Stimulated activated CD4-positive, alpha-beta T cell treated with anti-CD3 and anti-CD28 coated beads, TNF-alpha, amount 100 ng/mL, for 24 hours (primary cell): Measurements from ENCODE around the gene TSPAN9.

Experiments
- DNase-seq, 3 experiments: peaks; one replicate each; pipeline ENCODE4 v3.0.0-alpha.2; 2020; ENCODE audit warnings: low read depth in 3 of 3

The TSPAN9 gene

GRCh38 chr12:3078086-3078820, 1.1 kb downstream of the TSPAN9 start:
- no peak for DNase-seq

GRCh38 chr12:3081091-3081490, 3.9 kb downstream of the TSPAN9 start:
- DNase-seq: no peak

DNA sequence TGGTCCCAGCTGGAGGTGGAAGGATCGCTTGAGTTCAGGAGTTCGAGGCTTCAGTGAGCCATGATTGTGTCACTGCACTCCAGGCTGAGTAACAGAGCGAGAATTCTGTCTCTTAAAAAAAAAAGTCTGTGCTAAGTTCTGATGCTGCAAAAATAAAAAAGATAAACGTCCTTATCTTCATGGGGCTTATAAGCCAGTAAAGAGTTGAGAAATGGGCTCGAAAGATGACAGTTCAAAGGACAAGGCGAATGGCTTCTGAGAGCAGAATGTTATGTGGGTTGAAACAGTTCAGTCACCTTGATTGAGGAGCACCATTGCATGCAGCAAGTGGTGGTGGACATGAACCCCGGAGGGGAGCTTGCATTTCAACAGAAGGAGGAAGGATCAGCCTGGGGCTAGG, 4.7 kb downstream of the TSPAN9 start:
- no peak for DNase-seq

DNA sequence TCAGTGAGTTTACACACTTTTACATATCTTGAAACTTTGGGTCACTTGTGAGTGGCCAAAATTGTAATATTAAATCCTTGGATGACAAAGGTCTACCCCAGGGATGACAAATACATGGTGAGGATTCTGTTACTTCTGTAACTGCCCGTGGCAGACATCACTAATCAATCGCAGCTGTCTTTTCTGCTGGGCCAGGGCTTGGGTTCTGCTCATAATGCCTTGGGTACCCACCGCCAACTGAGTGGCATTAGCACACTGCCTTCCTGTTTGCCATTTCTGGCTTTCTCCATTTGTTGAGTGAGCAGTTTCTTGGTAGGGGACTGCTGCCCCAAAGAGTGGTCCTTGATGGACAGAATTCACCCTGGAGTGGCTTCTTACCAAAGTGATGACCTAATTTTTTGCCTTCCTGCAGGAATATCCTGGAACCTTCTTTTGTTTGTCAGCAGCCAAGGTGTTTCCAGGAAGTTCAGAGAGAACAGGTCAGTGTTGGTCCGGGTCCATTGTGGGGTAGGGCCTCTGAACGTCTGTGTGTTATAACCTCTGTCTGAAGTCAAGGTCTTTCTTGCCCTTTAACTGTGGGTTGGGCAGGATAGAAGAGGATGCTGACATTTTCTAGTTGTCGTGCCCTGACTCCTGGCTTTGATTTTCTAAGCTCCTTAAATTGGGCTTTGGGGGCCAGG, 6.2 kb downstream of the TSPAN9 start:
- no peak for DNase-seq

DNA sequence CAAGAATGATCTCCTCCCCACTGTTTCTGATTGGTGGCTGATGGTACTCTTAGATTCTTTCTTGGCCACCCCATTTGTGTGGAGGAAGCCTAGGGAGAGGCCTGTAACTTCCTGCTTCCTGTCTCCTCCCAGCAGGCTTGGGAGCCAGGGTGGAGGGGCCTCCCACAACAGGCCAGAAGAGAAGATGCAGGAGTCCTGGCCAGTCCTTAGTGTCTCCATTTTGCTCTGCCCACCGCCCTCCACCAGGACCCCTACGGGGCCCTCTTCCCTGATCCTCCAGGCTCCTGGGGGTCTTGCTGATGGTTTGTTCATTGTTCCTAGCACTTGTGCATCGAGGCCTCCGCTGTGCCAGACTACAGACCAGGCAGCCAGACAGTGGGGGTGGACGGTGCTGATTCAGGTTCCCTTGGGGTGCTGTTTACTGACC, 6.8 kb downstream of the TSPAN9 start:
- DNase-seq: no peak

DNA sequence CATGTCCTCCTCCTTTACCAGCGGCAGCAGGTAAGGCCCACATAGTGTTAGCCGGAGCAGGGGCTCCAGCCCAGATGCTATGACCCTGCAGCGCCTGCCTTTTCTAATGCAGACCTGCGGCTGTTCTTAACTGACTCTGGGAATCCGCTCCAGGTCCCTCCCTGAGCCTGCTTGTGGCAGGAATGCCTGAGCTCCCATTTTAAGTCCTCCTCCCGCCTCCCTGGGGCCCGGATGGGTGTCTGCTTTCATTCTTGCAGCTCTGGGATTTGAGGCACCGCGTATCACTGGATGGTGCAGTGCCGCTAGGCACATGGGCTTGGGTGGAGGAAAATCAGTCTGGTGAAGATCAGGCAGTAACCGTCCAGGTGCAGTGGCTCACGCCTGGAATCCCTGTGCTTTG, 7.6 kb downstream of the TSPAN9 start:
- DNase-seq: no peak

DNA sequence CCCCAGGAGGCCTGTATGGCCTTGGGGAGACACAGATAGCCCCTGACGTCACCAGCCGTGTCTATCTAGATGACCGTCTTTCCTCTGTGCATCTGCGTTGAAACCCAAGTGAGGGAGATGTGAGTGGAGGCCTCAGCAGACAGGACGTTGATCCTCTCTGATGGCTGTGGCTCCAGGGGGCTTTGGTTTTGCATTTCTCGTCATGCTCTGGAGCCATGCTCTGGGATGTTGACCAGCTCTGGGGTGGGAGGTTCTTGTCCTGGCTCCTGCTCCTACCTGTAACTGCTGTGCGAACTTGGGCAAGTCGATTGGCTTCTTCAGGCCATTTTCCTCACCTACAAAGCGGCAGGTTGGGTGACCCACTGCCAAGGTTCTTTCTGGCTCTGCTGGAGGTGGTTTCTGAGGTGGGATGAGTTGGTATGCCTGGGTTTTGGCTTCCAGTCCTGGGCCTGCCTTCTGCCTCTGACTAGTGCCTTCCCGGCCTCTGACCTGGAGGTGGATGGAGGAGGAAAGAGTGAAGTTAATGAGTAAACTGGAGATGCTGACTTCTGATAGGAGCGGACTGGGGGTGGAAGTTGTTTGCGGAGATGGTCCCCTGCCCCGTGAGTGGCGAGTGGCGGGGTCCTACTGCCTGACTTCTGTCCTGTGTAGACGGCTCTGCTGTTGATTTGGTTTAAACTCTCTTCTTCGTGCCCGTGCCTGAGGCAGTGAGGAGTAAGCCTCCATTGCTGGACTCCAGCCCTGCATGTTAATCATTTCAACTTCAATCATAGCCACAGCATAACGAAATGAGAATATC, 8.4 kb downstream of the TSPAN9 start:
- no peak for DNase-seq

- no peak for DNase-seq
These were observed 9.0 kb downstream of the TSPAN9 start for GRCh38 chr12:3086211-3086610.

- no peak for DNase-seq
These were observed 9.6 kb downstream of the TSPAN9 start for GRCh38 chr12:3086729-3087323.

DNA sequence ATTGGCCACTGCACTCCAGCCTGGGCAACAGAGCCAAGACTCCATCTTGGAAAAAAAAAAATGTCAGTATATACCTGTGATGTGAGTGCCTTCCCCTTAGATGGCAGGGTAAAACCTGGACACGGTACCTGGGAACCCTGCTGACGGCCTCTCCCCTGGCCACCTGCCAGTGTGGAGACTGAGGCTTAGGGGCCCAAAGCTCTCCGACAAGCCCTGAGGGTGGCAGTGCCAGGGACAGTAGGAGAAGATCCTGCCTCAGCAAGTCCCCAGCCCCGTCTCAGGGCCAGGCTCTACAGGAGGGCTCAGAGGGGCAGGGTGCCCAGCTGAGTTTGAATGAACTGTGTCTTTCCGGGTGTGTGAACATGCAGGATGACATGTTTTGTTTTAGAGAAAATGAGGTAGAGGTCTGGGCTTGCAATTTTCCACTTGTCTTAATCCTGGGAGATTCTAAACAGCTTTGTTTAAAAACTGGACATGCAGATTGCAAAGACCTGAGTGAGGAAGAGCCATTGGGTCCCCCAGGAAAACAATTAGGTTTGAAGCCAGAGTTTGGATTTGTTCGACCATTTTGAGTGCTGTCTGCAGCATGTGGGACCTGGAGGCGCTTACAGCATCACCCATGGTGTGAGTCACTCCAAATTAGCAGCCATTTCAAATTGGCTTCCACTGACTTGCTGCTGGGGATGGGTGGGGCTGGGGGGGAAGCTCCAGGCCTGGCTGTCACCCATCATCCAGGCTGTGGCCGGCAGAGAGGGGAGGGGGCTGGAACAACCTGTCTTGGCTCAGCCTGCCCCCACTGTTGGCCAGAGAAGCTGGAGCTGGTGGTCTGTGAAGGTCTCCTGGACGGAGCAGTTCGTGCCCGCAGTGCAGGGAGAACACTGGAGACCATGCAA, 10.8 kb downstream of the TSPAN9 start:
- no peak for DNase-seq

DNA sequence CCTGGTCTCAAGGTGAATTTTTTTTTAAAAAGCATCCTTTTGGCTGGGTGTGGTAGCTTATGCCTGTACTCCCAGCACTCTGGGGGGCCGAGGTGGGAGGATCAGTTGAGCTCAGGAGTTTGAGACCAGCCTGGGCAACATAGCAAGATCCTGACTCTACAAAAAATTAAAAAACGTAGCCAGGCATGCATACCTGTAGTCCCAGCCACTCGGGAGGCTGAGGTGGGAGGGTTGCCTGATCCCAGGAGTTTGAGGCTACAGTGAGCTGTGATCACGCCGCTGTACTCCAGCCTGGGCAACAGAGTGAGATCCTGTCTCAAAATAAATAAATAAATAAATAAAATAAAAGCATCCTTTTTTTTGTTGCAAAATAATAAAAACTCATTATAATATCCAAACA, 12.4 kb downstream of the TSPAN9 start:
- DNase-seq: no peak

- DNase-seq: no peak
These were observed 13.3 kb downstream of the TSPAN9 start for GRCh38 chr12:3090240-3091037.

DNA sequence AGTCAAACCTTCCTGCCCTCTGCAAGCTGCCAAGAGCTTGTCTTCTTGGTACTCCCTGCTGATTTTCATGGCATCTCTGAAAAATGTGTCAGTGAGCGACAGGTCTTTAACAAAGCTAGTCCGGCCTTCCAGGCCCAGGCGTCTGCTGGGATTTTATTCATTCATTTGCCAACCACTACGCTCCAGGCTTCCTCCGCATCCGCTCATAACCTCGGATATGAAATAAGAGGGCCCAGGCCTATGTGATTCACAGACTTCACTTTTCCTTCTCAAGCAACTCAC, 13.8 kb downstream of the TSPAN9 start:
- DNase-seq: no peak

DNA sequence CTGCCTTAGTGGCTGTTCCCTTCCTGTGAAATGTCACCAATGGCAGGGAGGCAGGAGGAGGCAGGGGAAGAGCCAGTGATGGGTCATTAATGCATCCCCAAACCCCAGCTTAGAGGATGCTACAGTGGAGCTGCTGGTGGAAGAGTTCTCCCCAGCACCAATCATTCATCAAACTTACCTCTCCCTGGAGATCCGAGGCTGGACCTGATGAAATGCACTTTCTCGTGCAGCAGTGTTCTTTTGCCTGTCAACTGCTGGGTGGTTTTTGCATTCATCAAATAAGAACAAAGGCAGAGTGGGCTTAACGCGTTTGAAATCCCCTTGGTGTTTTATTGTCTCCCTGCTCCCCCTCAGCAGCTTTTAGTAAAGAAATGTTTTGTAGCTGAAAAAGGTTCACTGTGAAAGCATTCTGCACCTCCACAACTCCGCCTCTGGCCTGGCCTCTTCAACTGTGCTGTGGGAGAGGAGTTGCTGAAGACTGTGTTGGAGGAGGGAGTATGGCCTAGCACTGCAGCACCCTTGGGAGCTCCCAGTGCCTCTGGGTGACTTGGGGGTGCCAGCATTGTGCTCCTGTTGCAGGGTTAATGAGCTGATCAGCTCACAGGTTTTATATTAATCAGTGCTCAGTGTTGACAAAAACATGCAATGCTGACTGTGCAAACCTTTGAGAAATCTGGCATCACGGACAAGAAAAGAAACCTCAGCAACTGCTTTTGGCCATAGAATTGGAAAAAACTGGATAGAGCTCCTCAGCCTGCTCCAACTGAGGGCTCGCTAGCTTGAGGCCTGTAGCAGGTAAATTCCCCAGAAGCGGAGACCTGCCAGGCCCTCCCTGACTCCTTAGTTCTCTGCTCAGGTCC, 14.4 kb downstream of the TSPAN9 start:
- DNase-seq: no peak

- DNase-seq: no peak
These were observed 15.6 kb downstream of the TSPAN9 start for GRCh38 chr12:3092764-3093163.

DNA sequence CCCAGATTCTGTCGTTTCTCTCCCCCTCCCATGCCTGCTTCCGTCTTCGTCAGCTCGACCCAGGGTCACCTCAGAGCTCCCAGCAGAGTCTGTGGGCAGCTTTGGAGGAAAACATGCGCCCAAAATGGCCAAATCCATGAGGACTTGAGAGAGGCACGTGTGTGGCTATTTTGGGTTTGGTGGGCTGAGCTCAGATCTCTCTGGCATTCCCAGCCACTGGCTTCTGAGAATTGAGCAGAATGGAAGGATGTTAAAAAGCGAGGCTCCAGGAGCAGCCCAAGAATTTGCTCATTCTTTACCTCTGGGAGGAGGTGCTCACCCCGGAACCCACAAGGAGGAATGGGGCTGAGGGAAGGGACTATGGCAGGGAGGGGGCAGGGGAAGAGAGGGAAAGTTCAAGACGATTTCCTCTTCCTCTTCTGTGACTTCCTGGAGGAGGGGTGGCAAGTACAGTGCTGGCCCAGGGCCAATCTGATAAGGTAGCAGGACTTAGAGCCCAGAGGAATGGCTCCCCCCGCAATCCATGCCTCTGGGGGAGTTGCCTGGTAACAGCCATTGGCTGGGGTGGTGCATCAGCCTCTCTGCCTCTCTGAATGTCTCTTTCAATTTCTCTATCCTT, 20.1 kb downstream of the TSPAN9 start:
- no peak for DNase-seq

DNA sequence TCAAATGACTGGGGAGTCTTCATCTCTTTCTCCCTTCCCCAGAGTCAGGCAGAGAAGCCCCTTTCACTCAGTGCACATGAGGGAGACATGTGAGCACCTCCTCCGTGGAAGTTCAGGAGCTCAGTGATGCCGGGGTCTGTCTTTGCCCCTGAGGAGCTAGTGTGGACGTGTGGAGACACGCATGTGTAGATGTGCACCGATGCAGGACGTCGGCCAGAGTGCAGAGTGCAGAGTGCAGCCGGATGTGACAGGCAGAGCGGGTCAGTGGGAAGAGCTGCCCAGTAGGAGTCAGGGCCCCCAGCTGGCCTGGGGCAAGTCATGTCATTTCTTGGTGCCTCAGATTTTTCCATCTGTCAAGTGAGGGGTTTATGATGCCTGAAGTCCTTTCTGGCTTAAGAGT, 20.7 kb downstream of the TSPAN9 start:
- no peak for DNase-seq

DNA sequence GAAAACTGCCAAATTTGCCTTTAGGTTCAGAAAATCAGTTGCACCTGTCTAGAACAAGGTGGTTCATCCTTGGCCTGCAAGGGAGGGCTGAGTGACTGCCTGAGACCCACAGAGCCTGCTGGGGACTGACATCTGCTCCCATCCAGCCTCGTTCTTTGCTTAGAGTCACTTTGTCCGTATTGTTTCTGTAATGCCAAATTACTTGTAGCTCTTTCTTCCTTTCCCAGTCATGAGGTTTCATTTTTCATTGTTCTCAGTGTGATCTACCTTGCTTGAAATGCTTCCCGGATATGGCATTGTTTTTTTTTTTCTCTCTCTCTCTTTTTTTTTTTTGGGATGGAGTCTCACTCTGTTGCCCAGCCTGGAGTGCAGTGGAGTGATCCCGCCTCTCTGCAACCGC, 21.3 kb downstream of the TSPAN9 start:
- no peak for DNase-seq

DNA sequence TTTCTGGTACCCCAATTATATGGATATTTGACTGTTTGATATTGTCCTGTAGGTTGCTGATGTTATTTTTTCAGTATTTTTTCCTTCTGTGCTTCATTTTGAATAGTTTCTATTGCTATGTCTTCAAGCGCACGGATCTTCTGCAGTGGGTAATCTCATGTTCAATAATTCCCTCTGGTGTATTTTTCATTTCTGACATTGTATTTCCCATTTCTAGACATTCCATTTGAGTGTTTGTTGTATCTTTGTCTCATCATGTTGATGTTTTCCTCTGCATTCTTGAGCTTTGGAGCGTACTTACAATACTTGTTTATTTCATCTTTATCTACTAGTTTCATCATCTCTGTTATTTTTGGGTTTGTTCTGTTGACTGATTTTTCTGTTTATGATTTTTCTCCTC, 22.0 kb downstream of the TSPAN9 start:
- no peak for DNase-seq
